Measurements from ENCODE around the gene HOGA1.

GRCh38 chr10:97627731-97628130 is 43.5 kb downstream of the HOGA1 start:
- no peak for TF ChIP-seq CTCF (IDR thresholded peaks at IDR 0.05; ENCODE audit: poor library complexity)
- no peak for TF ChIP-seq EZH2 (IDR thresholded peaks at IDR 0.05; ENCODE audit: borderline replicate concordance)

Measured in hepatocyte (in vitro differentiated cells).